HG03280 (cell line): ENCODE measurements around the gene ZNF287.

Experiments used
- ATAC-seq: cut with Tn5 transposase; IDR thresholded peaks from one replicate; pipeline ENCODE4 v1.9.1; 2021; ENCODE audit warnings: mild to moderate bottlenecking, moderate library complexity; ENCODE audit not compliant: unreplicated experiment

Gene ZNF287

DNA sequence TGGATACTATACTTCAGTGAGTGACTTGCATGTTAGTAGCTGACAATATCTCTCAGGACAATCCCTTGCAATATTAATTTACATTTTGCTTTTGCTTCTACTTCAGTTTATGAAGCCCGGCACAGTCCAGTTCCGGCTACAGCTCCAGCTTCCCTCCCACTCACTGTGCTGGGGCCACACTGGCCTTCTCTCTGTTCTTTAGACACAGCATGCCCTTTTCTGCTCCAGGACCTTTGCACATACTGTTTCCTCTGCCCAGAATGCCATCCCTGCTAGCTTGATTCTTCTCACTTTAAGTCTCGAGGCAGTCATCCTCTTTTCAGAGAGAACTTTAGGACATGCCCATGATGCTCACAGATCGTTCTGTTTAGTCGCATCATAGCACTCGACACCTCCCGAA, 51.5 kb downstream of the ZNF287 start:
- ATAC-seq, result no peak

DNA sequence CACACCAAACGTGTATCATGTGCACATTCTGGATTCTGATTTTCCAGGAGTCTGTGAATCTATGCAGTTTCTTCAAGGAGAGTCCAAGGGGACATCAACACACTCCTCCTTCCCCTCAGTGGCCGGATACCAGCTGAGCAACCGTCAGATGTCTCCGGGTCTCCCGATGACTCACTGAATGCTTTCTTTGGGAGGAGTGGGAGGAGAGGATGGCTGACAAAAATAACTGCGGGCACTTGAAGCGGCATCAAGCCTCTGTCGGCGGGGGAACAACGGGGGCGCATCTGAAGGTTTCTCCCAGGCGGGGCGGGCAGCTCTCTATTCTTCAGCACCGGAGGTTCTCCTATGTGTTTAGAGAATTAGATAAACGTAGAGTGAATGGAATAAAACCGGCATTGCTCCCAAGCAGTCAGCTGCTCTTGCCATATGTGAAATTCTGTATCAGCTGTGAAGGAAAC, 52.4 kb downstream of the ZNF287 start:
- no peak for ATAC-seq

DNA sequence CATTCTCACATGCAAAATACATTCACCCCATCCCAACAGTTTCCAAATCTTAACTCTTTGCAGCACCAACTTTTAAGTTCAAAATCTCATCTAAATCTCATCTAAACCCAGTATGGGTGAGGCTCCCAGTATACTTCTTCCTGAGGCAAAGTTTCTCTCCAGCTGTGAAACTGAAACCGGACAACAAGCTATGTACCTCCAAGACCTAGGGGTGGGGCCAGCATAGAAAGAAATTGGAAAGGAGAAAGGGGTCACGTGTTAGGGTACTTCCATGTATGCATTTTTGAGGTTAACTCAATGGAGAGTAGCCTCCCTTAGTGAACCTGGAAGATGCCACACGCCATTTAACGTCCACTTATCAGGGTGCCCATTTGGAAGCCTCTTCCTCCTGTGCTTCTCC, 53.1 kb downstream of the ZNF287 start:
- no peak for ATAC-seq

DNA sequence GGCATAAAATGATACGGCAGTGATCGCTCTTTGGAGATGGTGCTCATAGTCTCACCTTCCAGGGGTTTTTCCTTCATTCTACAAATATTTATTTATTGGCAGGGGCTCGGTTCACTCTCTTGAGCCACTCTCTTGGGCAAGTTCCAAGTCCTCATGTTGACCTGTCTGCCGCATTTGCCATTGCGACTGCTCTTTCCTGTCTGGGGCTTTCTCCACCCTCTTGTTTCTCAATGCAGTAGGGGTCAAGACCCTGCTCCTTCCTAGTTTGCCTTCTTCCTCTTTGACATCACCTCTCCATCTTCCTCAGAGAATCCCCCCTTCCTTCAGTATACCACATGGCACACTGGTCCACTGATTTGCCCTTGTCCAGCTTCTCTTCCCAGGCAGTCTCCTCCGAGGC, 55.1 kb downstream of the ZNF287 start:
- ATAC-seq, result no peak

DNA sequence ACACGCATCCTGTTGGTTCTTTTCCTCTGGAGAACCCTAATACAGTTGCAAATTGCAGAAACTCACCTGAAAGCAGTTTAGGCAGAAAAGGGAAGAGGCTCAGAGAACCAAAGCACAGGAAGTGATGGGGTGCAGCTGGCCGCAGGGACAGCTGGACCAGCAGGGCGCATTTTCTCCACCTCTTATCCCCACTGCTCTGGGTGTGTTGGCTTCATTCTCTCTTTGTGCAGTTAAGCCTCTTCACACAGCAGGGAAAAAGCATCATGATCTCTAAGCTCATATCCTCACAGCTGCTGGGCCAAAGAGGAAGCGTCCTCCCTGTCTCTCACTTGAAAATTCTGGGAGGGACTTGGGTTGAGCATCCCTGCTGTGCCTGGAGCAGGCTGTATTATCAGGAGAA, 57.0 kb downstream of the ZNF287 start:
- ATAC-seq, result no peak

DNA sequence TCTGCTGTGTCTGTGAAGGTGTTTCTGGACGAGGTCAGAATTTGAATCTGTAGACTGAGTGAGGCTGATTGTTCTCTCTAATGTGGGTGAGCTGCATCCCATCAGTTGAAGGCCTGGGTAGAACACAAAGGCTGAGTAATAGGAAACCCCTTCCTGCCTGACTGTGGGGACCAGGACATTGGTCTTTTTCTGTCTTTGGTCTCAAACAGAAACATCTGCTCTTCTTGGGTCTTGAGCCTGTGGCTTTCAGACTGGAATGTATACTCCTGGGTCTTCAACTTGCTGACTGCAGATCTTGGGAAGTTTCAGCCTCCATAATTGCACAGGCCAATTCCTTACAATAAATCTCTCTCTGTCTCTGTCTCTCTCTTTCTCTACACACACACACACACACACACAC, 57.4 kb downstream of the ZNF287 start:
- no peak for ATAC-seq

DNA sequence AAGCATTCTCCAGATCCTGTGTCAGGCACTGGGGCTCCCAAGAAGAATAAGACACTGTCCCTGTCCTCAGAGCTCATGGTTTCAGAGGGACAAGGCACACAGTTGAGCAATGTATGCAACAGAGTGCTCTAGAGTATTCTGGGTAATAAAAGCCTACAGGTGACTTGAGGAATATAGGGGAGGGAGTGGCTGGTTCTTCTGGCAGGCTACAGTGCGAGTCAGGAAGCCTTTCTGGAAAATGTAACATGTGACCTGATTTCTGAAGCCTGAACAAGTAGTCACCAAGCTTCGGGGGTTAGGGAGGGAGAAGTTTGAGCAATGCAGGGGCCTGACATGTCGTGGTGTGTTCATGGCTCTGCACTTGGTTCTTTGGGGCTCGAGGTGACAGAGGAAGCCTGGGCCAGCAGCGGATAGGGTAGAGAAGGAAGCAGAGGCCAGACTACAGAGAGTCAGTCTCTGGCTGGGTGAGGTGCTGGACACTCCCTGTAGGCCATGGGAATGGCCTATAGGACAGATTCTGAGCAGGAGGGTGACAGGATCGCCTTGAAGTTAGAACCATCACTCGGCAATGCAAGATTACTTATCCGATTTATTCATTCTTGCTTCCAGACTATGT, 61.0 kb downstream of the ZNF287 start:
- no peak for ATAC-seq

DNA sequence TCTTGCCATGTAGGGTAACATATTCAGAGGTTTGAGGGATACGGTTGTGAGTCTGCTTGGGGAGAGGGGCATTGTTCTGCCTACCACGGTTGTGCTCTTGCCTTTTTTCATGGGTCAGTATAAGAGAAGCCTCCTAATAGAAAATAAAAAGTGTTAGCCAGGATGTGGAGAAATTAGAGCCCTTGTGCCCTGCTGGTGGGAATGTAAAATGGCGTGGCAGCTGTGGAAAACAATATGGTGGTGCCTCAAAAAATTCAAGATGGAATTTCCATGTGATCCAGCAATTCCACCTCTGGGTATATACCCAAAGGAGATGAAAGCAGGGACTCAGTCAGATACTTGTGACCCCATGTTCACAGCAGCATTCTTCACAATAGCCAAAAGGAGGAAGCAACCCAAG, 62.8 kb downstream of the ZNF287 start:
- ATAC-seq, result no peak

DNA sequence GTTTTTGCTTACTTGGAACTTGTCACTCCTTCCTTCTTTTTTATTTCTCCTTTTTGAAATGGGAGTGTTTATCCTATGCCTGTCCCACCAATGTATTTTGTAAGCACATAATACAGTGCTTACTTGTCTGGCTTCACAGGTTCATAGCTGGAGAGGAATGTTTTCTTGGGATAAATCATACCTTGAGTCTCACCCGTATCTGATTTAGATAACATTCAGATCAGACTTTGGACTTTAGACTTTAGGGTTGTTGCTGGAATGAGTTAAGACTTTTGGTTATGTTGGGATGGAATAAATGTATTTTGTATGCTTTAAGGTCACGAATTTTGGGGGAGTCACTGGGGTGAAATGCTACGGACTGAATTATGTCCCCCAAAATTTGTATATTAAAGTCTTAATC, 64.0 kb downstream of the ZNF287 start:
- ATAC-seq, result no peak
